NCI-H2196 treated with DMSO at 0.1 percent for 48 hours (cell line): ENCODE measurements around the gene LGALS1.

ENCODE experiments used
- DNase-seq: peaks from one replicate; lab custom pipeline; 2025; ENCODE audit not compliant: unreplicated experiment; lab: John Stamatoyannopoulos, UW

LGALS1 gene

DNA sequence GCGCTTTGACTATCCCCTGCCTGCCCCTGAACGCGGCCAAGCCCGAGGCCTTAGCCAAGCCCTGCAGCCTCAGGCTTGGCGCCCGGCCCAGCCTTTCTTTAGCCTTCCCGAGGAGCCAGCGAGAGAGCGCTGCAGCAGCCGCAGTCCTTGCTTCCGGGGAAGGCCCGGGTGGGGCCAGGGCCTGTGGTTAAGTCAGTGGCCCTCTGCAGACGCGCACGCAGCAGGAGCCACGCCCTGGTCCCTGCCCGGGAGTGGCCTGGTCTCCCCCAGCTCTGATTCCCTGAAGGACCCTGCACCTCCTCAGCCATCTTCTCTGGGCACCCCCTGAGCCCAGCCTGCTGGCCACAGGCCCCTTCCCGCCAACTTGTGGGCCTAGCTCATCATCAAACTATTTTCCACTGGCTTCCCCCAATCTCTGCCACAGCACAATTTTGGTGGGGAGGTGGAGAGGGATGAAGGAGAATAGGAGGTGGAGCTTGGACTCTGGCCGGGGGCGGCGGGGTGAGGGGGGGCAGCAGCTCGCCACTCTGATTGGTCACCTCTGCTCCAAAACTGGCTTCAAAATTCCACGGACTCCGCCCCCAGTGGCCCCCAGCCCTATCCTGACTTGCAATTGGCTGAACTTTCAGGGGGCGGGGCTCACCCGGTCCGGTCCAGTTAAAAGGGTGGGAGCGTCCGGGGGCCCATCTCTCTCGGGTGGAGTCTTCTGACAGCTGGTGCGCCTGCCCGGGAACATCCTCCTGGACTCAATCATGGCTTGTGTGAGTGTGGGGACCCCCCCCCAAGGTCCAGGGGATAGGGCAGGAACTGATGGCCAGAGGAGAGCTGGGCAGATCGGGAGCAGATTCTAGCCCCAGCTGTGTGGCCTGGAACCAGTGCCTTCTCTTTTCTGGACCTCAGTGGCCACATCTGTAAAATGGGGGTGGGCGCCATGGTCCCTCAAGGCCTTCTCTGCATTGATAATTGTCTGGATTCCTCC, at the start of gene LGALS1:
Gene LGALS1, plus strand, starts transcription at position 686 of the 979 bp plus-strand sequence. Its CDS starts 67 bp downstream, at position 753.
- peak; percentile 69 for DNase-seq

DNA sequence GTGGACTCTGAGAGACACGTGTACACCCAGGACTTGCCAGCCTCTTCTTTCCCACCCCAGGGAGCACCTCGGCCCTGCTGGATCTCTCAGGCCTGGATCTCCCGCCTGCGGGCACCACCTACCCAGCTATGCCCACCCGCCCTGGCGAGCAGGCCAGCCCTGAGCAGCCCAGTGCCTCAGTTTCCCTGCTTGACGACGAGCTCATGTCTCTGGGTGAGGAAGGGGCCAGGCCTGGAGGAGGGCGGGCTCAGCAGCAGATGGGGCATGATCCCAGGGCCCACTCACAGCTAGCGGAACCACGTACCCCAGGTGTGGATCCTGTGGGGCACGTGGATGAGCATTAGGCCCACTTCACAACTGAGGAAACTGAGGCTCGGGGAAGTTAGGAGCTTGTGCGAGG, 49.7 kb upstream of the LGALS1 start:
- no peak for DNase-seq

DNA sequence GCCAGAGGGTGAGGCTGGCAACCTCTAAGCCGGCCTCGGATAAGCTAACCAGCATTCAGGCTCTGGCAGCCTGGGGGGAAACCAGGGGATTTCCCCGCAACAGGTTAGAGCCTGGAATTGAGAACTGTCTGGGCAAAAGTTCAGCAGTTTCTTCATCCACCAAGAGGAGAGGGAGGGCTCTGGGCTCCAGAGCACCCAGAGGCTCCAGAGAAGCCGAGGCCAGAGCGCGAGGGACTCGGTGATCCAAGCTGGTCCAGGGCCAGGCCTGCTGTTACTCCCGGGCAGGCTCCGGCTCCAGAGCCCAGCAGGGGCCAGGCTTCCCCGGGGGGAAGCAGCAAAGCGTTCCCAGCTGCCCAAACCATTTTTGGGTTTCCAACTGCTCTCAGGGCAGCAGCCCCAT, 49.3 kb upstream of the LGALS1 start:
- DNase-seq: no peak

DNA sequence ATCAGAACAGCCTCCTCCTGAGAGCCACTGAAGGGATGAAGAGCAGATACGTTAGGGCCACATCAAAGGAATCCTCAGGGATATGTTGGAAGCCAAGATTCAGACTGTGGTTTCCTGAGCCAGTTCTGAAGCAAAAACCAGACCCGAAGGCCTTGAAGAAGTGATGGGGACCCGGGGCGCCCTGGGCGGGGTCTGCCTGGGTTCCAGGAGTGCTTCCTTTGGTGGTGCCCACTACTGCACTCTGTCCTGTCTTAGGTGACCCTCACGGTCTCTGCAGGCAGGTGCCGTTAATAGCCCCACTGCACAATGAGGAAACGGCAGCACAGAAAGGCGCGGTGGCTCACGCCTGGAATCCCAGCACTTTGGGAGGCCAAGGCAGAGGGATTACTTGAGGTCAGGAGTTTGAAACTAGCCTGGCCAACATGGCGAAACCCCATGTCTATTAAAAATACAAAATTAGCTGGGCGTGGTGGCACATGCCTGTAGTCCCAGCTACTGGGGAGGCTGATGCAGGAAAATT, 48.8 kb upstream of the LGALS1 start:
- no peak for DNase-seq

DNA sequence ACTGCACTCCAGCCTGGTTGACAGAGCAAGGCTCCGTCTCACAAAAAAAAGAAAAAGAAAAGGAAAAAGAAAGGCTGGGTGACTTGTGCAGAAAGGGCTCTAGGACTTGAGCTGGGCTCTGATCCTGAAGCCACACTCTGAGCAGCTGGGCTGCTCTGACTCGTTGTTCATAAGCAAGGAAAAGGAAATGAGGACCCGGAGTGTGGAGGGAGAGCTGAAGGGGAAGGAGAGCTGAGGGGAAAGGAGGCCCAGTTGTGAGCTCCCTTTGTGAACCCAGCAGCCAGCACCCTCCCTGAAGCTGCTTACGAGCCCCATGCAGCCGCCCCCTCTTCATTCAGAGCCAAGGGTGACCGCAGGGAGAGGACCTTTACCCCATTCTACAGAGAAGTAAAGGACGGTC, 48.3 kb upstream of the LGALS1 start:
- no peak for DNase-seq

DNA sequence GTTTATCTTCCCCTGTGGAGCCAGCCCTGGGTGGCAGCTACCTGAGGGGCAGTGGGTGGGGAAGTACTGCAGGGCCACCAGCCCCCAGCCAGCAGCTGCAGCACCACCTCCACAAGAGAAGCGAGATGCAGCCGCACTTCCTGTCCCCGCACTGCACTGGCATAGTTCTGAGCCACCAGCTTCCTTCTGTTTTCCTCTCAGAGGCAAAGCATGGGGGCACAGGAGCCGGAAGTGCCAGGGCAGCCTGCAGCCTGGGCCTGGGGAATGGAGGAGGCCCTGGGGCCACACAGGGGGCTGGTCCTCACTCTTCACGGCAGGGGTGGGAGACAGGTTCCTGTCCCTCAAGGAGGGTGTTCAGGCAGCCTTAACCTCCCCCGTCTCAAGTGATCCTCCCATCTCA, 47.9 kb upstream of the LGALS1 start:
- no peak for DNase-seq

DNA sequence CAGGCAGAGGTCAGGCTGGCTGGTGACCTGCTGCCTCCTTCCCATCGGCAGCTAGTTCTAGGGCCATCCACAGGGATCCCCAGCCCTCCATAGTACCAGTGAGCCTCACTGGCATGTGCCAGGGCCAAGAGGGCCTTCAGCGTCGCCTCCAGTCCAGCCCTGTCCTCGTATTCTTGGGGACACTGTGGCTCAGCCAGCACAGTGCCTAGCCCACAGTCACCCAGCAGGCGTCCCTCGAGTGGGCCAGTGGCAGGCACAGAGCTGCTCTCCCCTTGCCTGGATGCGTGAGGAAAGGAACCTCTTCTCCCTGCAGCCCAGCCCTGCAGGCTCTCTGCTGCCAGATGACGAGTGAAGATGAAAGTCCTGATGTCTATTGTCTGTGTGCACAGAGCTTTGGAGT, 46.6 kb upstream of the LGALS1 start:
- DNase-seq: no peak

DNA sequence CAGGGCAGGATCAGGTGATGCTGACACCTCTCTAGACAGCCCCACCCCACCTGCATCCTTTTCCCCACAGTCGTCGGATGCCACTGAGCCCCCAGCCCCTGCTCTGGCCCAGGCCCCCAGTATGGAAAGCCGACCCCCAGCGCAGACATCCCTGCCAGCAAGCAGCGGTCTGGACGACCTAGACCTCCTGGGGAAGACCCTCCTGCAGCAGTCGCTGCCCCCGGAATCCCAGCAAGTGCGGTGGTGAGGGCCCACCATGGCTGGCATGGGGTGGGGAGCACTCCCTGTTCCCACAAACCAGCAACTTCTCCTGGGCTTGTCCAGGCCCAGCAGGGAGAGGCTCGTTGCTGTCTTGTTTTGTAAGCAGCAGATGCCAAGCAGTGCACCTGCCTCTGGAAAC, 45.5 kb upstream of the LGALS1 start:
- no peak for DNase-seq

DNA sequence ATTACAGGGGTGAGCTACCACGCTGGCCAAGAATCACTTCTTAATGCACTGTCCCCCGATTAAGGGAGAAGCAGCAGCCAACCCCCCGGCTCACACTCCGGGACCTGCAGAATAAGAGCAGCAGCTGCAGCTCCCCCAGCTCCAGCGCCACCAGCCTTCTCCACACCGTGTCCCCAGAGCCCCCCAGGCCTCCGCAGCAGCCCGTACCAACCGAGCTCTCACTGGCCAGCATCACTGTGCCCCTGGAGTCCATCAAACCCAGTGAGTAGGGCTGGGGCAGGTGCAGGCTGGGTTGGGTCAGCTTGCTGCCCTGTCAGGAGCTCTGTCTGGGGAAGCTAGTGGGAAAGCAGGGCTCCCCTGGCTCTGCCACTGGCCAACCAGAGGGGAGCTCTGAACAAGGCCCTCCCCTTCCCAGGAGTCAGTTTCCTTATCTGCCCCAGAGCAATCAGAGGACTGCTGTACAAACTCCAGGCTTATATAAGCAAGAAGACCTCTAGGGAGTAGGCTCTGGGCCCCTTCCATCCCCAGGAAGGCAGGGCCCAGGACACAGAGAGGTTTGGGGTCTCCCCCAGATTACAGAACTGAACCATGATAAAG, 44.5 kb upstream of the LGALS1 start:
- no peak for DNase-seq

DNA sequence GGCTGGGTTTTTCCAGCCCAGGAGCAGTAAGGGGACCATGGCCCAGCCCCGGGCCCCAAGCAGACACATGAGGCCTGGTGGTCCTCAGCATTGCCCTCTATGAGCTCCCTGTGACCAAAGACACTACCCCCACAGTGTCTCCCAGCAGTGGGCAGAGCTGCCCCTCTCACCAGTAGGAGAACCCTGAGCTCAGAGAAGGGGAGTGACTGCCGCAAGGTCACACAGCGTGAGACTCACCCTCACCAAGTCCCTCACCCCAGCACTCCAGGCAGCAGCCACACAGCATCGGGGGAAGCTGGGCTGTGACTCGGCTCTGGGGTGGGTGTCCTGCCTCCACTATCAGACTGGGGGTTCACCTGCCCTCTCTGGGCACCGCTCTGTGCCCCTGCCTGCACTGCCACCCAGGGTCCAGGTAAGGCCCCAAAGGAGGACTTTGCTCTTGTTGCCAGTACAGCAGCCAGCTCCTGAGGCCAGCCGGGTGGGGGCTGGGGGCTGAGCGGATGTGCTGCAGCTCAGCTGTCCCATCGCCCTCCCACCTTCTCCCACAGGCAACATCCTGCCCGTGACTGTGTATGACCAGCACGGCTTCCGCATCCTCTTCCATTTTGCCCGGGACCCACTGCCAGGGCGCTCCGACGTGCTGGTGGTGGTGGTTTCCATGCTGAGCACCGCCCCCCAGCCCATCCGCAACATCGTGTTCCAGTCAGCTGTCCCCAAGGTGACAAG, 43.8 kb upstream of the LGALS1 start:
- DNase-seq: no peak

DNA sequence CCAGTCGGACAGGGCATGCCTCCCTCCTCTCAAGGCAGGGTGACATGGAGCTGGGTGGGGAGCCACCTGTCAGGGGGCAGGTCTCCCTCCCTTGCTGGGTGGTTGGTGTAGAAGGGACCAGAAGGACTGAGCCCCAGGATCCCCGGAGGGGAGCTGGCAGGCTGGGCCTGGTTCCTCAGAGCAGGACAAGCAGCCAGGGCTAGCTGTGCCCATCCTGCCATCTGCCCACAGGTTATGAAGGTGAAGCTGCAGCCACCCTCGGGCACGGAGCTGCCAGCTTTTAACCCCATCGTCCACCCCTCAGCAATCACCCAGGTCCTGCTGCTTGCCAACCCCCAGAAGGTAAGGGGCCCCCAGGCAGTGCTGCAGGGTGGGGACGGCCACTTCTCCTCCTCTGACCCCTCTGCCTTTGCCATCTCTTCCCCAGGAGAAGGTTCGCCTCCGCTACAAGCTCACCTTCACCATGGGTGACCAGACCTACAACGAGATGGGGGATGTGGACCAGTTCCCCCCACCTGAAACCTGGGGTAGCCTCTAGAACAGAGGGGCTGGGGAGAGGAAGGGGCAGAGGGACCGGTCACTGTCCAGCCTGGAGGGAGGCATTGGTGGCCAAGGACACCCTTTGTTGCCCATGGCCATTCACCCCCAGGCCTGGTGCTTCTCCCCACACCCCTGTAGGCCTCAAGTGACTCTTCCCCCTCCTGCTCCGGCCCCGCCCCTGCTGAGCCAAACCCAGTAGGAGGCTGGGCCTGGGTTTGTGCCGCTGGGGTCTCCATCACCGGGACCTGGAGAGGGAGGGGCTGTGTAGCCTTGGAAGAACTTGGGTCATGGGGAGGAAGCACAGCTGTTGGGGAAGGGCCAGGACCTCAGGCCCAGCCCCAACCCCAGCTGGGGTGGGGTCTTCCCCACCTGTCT, 43.0 kb upstream of the LGALS1 start:
- no peak for DNase-seq

DNA sequence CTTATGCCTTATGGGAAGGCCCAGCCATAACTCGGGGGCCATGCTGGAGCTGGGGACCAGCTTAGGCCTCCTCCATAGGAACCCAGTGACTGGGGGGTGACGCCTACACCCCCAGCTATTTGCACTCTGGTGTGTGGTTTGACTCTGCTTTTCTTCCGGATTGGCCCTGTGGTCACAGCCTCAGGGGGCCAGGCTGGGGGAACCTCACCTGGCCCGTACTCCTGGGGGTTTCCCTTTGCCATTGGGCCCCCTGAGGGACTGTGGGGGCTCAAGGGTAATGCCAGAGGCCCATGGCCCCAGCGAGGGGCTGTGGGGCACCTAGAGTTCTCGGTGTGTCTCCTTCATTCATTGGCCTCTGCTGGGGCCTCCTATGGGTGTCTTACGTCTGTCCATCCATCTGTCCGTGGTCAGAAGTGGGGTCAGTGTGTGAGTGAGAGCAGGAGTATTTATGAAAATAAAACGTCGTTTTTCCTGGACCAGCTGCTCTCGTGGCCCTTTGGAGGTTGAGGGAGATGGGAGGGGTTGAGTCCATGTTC, 42.3 kb upstream of the LGALS1 start:
- DNase-seq: no peak

DNA sequence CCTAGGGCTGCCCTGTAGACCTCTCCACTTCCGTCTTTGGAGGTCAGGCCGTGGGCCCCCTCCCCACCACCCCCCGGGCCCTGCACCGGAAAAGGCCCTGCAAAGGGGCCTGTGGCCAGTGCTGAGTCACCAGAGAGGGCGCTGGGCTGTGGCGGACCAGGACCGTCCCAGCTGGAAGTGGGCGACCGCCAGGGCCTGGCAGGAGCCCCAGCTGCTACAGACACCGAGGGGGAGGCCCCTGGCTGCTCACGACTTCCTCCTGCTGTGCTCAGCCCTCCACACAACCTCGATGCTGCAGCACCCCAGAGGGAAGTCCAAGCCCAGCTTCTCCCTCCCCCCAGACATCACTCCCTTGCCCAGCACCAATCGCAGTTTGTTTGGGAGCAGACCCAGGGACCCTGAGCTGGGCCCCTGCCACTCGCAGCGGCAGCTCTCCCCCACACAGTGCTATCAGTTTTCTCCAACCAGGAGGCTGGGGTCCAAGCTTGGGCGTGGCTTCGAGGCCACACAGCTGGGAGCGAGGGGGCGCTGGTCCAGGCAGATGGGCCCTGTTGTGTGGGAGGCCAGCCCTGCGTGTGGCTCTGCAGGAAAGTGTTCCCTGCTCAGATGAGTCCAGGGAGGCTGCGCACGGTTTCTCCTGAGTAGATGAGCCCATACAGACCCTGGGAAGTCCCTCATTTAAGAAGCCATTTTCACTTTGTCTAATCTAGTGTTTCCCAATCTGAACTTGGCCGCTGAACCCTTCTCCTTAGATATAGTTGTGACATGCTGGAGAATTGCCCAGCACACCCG, 41.6 kb upstream of the LGALS1 start:
- no peak for DNase-seq

DNA sequence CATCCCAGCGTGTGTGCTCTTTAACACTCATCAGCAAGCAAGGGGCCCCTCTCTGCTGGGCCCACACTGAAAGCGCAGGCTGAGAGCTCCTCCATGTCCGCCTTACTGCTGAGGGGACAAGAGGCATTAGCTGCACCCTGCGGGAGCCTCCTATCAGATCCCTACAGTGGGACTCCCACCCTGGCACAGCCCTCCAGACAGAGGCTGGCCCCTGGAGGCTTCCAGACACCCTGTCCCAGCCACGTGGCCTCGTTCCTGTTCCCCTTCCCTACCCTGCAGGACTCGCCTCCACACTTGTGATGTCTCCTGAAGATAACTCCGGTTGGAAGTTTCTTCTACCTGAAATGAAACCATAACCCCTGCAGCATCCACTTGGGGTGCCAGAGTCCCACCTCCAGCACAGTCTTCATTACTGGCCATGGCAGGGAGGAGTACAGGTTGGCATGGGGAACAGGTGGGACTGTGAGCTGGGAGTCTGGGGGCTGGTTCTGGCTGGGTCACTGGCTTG, 41.0 kb upstream of the LGALS1 start:
- no peak for DNase-seq

DNA sequence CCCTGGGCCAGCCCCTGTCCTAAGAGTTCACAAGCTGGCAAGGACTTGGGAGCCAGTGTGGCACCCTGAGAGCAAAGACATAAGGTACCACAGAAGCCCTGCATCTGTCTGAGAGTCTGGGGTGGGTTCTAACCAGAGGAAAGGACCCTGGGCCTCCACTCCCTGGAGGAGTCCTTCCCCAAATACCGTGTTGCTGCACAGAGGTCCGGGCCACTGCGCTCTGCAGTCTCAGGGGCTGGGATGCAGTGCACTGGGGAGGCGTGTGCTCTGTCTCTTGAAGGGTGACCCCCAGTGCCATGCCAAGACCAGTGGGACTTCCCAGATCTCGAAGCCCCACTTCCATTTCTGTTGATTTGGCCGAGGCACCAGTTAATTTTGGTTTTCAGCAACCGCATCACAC, 40.3 kb upstream of the LGALS1 start:
- DNase-seq: no peak

DNA sequence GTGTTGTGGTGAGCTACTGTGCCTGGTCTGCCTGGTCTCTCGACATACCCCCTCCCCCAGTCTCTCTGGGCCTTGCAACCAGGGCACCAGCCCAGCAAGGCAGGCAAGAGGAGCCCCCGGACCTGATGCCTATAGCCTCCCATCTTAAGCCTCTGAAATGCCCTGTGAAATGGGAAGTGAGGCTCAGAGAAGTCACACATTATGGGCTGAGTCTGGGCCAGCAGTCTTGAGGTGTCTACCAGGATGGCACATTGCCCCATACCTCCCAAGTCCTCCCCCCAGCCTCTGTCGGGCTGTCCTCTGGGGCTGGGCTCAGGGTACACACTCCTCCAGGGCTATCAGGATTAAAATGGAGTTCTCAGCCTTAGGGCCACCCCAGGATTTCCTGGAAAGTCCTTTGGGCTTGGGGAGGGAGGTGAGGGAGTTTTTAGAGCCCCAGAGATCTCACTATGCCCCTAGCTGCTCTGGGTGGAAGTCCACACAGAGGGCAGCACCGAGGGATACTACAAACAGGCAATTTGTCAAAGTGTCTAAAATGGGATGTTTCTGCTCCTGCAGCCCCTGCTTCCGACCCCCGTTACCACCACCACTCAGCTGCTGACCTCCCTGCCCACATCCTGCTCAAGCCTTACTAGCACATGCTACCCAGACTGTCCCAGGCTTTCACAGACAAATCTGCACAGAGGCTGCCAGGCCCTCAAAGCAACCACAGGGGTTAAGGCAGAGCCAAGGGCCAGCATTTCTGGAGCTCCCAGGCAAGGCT, 39.1 kb upstream of the LGALS1 start:
- no peak for DNase-seq

DNA sequence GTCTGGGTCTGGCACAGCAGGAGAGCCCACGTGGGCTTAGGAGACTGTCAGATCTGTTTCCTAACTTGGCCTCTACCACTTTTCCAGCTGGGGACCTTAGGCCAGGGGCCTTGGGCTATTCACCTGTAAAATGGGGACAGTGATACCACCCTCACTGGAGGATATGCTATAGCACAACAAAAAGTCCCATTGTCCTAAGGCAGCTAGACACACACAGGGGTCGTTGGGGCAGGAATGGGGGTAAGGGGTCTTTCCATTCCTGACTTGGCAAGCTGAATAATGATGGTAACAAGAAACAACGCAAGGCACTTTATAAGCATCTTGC, 38.5 kb upstream of the LGALS1 start:
- DNase-seq: no peak

DNA sequence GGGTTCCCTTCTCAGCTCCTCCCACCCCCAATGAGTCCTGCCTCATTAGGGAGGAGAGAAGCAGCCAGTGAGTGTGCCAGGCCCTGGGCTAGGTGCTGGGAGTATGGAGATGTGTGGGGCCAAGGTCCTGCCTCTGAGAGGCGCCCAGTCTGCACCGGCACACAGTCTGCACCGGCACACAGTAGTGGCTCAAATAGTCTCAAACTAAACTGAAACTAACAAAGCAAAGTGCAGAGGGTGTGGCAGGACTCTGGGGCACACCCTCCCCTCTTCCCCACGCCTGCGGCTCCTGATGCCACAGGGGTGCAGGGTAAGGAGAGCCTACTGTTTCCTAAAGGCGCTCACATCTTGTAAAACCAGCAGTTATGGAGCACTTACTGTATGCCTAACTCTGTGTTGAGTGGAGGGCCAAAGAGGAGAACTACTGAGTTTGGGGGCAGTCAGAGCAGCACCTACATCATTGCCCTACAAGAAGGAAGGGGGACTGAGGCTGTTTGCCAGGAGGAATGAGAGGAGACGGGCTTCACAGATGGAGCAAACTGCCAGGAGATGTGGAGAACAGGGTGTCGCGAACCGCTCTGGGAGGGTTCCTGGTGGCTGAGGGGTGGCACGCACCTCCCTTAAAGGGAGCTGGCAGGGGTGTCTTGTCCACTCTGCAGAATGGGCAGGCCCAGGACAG, 36.9 kb upstream of the LGALS1 start:
- DNase-seq: no peak
